ENCODE results near the gene PIP4K2B.

DNA sequence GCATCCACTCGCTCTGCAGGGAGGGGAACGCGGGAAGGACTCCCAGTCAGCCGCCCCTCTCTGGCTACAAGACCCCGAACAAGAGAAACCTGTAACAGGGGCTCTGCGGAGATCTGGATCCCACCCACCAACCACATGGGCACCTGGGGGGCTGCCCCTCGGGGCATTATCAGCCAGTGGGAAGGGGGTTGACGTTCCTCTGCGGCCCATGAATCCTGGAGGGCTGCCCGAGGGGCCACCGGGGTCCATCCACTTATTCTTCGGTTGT lies 49.4 kb downstream of the PIP4K2B start:
- TF ChIP-seq, protein P1, sequence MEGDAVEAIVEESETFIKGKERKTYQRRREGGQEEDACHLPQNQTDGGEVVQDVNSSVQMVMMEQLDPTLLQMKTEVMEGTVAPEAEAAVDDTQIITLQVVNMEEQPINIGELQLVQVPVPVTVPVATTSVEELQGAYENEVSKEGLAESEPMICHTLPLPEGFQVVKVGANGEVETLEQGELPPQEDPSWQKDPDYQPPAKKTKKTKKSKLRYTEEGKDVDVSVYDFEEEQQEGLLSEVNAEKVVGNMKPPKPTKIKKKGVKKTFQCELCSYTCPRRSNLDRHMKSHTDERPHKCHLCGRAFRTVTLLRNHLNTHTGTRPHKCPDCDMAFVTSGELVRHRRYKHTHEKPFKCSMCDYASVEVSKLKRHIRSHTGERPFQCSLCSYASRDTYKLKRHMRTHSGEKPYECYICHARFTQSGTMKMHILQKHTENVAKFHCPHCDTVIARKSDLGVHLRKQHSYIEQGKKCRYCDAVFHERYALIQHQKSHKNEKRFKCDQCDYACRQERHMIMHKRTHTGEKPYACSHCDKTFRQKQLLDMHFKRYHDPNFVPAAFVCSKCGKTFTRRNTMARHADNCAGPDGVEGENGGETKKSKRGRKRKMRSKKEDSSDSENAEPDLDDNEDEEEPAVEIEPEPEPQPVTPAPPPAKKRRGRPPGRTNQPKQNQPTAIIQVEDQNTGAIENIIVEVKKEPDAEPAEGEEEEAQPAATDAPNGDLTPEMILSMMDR (conservative IDR thresholded peaks at IDR 0.05; ENCODE audit: low read length) = no peak
- no peak for TF ChIP-seq EZH2phosphoT487 (IDR thresholded peaks at IDR 0.05; ENCODE audit: borderline replicate concordance, low read depth, low read length)

Measured in OCI-LY7 (cell line).